ENCODE results near the gene GRPEL1.

GRPEL1 gene

GRCh38 chr4:7014815-7015214 is 53.0 kb downstream of the GRPEL1 start:
- Histone ChIP-seq H3K23ac (ENCODE audit: low read length in 2 of 2) (no peak overlapping the region), H3K14ac (ENCODE audit: low read length in 2 of 2) (no peak overlapping the region), H4K8ac (ENCODE audit: low read length) (no peak overlapping the region), H2BK120ac (ENCODE audit: low read depth, low read length) (no peak overlapping the region), H2AK5ac (ENCODE audit: low read length, severe bottlenecking) (no peak overlapping the region), H3K4me3 (ENCODE audit: insufficient read depth in 1 of 2, low read depth in 1 of 2, low read length in 2 of 2) (no peak overlapping the region), H3K9me3 (ENCODE audit: control insufficient read depth, low read length) (no peaks in the 10 kb centered on the region), H3K27me3 (ENCODE audit: control insufficient read depth in 1 of 2, insufficient read depth in 1 of 2, low read length in 2 of 2) (no peaks in the 10 kb centered on the region), H2AFZ (ENCODE audit: low read depth, low read length) (no peak overlapping the region), H4K91ac (ENCODE audit: low read length) (no peak overlapping the region), H3K9ac (ENCODE audit: low read length) (no peak overlapping the region), H3K79me1 (replicated peaks; ENCODE audit: low read length, poor library complexity, severe bottlenecking) (peaks cover 14% of the 10 kb centered on the region), H3K36me3 (ENCODE audit: control insufficient read depth in 1 of 2, insufficient read depth in 2 of 2, low read depth in 1 of 2, low read length in 2 of 2) (peaks cover 56 to 81% of the 10 kb centered on the region in 2 experiments), H2BK5ac (ENCODE audit: low read depth, low read length, poor library complexity, severe bottlenecking) (no peak overlapping the region), H2BK15ac (ENCODE audit: low read depth, poor library complexity, severe bottlenecking) (no peak overlapping the region), H3K4me1 (ENCODE audit: control insufficient read depth, insufficient read depth, low read depth, low read length) (peaks cover 12% of the 10 kb centered on the region), H3K27ac (ENCODE audit: low read length, poor library complexity, severe bottlenecking) (no peak overlapping the region), H3K4me2 (ENCODE audit: low read length, poor library complexity, severe bottlenecking) (no peak overlapping the region), H2BK12ac (ENCODE audit: low read length in 2 of 2) (no peak overlapping the region), H3K18ac (ENCODE audit: low read depth in 1 of 2, low read length in 2 of 2) (no peak overlapping the region), H3K4ac (ENCODE audit: low read depth in 1 of 2, low read length in 2 of 2) (no peak overlapping the region)
- 98% methylated on average over 12 of the region's 12 CpGs for WGBS
- DNase-seq: no peak

GRCh38 chr4:7013175-7013574 is 54.7 kb downstream of the GRPEL1 start:
- H2BK15ac ChIP-seq (ENCODE audit: low read depth, poor library complexity, severe bottlenecking): no peak overlapping the region
- H3K9ac ChIP-seq (ENCODE audit: low read length): no peak overlapping the region
- peaks cover 47 to 90% of the 10 kb centered on the region in 2 experiments for H3K36me3 ChIP-seq (ENCODE audit: control insufficient read depth in 1 of 2, insufficient read depth in 2 of 2, low read depth in 1 of 2, low read length in 2 of 2)
- no peaks in the 10 kb centered on the region for H3K27me3 ChIP-seq (ENCODE audit: control insufficient read depth in 1 of 2, insufficient read depth in 1 of 2, low read length in 2 of 2)
- peaks cover 11% of the 10 kb centered on the region for H3K79me1 ChIP-seq (replicated peaks; ENCODE audit: low read length, poor library complexity, severe bottlenecking)
- no peak overlapping the region for H2AFZ ChIP-seq (ENCODE audit: low read depth, low read length)
- H2AK5ac ChIP-seq (ENCODE audit: low read length, severe bottlenecking): no peak overlapping the region
- peaks cover 6% of the 10 kb centered on the region for H3K4me1 ChIP-seq (ENCODE audit: control insufficient read depth, insufficient read depth, low read depth, low read length)
- H3K4me3 ChIP-seq (ENCODE audit: insufficient read depth in 1 of 2, low read depth in 1 of 2, low read length in 2 of 2): no peak overlapping the region
- no peak overlapping the region for H3K18ac ChIP-seq (ENCODE audit: low read depth in 1 of 2, low read length in 2 of 2)
- H4K91ac ChIP-seq (ENCODE audit: low read length): no peak overlapping the region
- DNase-seq: no peak
- H2BK120ac ChIP-seq (ENCODE audit: low read depth, low read length): no peak overlapping the region
- 97% methylated on average over 11 of the region's 11 CpGs for WGBS
- H3K9me3 ChIP-seq (ENCODE audit: control insufficient read depth, low read length): no peaks in the 10 kb centered on the region
- H4K8ac ChIP-seq (ENCODE audit: low read length): no peak overlapping the region
- no peak overlapping the region for H3K4me2 ChIP-seq (ENCODE audit: low read length, poor library complexity, severe bottlenecking)
- no peak overlapping the region for H3K4ac ChIP-seq (ENCODE audit: low read depth in 1 of 2, low read length in 2 of 2)
- H2BK5ac ChIP-seq (ENCODE audit: low read depth, low read length, poor library complexity, severe bottlenecking): no peak overlapping the region
- no peak overlapping the region for H3K23ac ChIP-seq (ENCODE audit: low read length in 2 of 2)
- no peak overlapping the region for H2BK12ac ChIP-seq (ENCODE audit: low read length in 2 of 2)
- H3K27ac ChIP-seq (ENCODE audit: low read length, poor library complexity, severe bottlenecking): no peak overlapping the region
- no peak overlapping the region for H3K14ac ChIP-seq (ENCODE audit: low read length in 2 of 2)

GRCh38 chr4:7009564-7009963 is 58.3 kb downstream of the GRPEL1 start:
- H3K18ac ChIP-seq (ENCODE audit: low read depth in 1 of 2, low read length in 2 of 2): no peak overlapping the region
- H3K4me1 ChIP-seq (ENCODE audit: control insufficient read depth, insufficient read depth, low read depth, low read length): peaks cover 6% of the 10 kb centered on the region
- no peak overlapping the region for H2AK5ac ChIP-seq (ENCODE audit: low read length, severe bottlenecking)
- H3K4ac ChIP-seq (ENCODE audit: low read depth in 1 of 2, low read length in 2 of 2): no peak overlapping the region
- no peak overlapping the region for H2AFZ ChIP-seq (ENCODE audit: low read depth, low read length)
- H3K23ac ChIP-seq (ENCODE audit: low read length in 2 of 2): no peak overlapping the region
- H3K4me3 ChIP-seq (ENCODE audit: insufficient read depth in 1 of 2, low read depth in 1 of 2, low read length in 2 of 2): no peak overlapping the region
- no peak overlapping the region for H3K4me2 ChIP-seq (ENCODE audit: low read length, poor library complexity, severe bottlenecking)
- H3K36me3 ChIP-seq (ENCODE audit: control insufficient read depth in 1 of 2, insufficient read depth in 2 of 2, low read depth in 1 of 2, low read length in 2 of 2): peaks cover 30 to 85% of the 10 kb centered on the region in 2 experiments
- DNase-seq: no peak
- H2BK120ac ChIP-seq (ENCODE audit: low read depth, low read length): no peak overlapping the region
- H4K8ac ChIP-seq (ENCODE audit: low read length): no peak overlapping the region
- H3K9me3 ChIP-seq (ENCODE audit: control insufficient read depth, low read length): no peaks in the 10 kb centered on the region
- no peak overlapping the region for H2BK5ac ChIP-seq (ENCODE audit: low read depth, low read length, poor library complexity, severe bottlenecking)
- no peak overlapping the region for H4K91ac ChIP-seq (ENCODE audit: low read length)
- no peak overlapping the region for H2BK15ac ChIP-seq (ENCODE audit: low read depth, poor library complexity, severe bottlenecking)
- 97% methylated on average over 5 of the region's 5 CpGs for WGBS
- H3K9ac ChIP-seq (ENCODE audit: low read length): no peak overlapping the region
- no peaks in the 10 kb centered on the region for H3K27me3 ChIP-seq (ENCODE audit: control insufficient read depth in 1 of 2, insufficient read depth in 1 of 2, low read length in 2 of 2)
- no peak overlapping the region for H3K27ac ChIP-seq (ENCODE audit: low read length, poor library complexity, severe bottlenecking)
- H3K79me1 ChIP-seq (replicated peaks; ENCODE audit: low read length, poor library complexity, severe bottlenecking): peaks cover 16% of the 10 kb centered on the region
- no peak overlapping the region for H2BK12ac ChIP-seq (ENCODE audit: low read length in 2 of 2)
- no peak overlapping the region for H3K14ac ChIP-seq (ENCODE audit: low read length in 2 of 2)
